CD4-positive, alpha-beta T cell treated with Interleukin-6 at 100 ng/mL for 8 hours (primary cell): ENCODE results near the gene CSRP1.
A peak's percentile ranks its signal among the peaks of the same experiment; 100 is the strongest.

Experiments
- DNase-seq: peaks from one replicate; pipeline ENCODE4 v3.0.0-alpha.2; 2020; ENCODE audit warnings: mixed read lengths, low spot score

The CSRP1 gene

GRCh38 chr1:201455098-201455497, 51.8 kb downstream of the CSRP1 start:
- no peak for DNase-seq

- no peak for DNase-seq
Observed at GRCh38 chr1:201454608-201455007, 52.3 kb downstream of the CSRP1 start.

GRCh38 chr1:201452866-201453265, 54.1 kb downstream of the CSRP1 start:
- DNase-seq, result no peak

- no peak for DNase-seq
Observed at GRCh38 chr1:201450721-201451291, 56.1 kb downstream of the CSRP1 start.

- no peak for DNase-seq
Observed at GRCh38 chr1:201448990-201449389, 57.9 kb downstream of the CSRP1 start.

GRCh38 chr1:201447903-201448871, 58.7 kb downstream of the CSRP1 start:
- peak; percentile 52 for DNase-seq

GRCh38 chr1:201445310-201445709, 61.6 kb downstream of the CSRP1 start:
- DNase-seq, result no peak

GRCh38 chr1:201444792-201445191, 62.1 kb downstream of the CSRP1 start:
- DNase-seq, result no peak

- no peak for DNase-seq
Observed at GRCh38 chr1:201443747-201444146, 63.2 kb downstream of the CSRP1 start.

- DNase-seq, result no peak
Observed at GRCh38 chr1:201436969-201437368, 70.0 kb downstream of the CSRP1 start.

GRCh38 chr1:201436393-201436792, 70.5 kb downstream of the CSRP1 start:
- no peak for DNase-seq

GRCh38 chr1:201434266-201434665, 72.7 kb downstream of the CSRP1 start:
- no peak for DNase-seq

GRCh38 chr1:201433609-201434008, 73.3 kb downstream of the CSRP1 start:
- DNase-seq, result no peak
